SK-N-SH treated with all-trans-retinoic acid at 6 μM for 48 hours (cell line): ENCODE results near the gene MLANA.

Source experiments
- ATAC-seq: fragments of 200-7000 bp; cut with Tn5 transposase; 3 replicates; pipeline ENCODE4 v1.9.1; 2020; ENCODE audit warnings: mild to moderate bottlenecking, moderate library complexity
- BACH2 ChIP-seq: fragments of 250-450 bp; sonication (Bioruptor Pico); IDR thresholded peaks from 2 replicates; pipeline ENCODE4 v1.9.0; 2021; ENCODE audit warnings: mild to moderate bottlenecking, borderline replicate concordance
- CSDC2 ChIP-seq: fragments of 250-450 bp; sonication (Bioruptor Pico); IDR thresholded peaks from 2 replicates; pipeline ENCODE4 v1.5.0; 2020; ENCODE audit warnings: mild to moderate bottlenecking, moderate library complexity
- ESRRG ChIP-seq: fragments of 250-450 bp; sonication (Bioruptor Pico); IDR thresholded peaks from 2 replicates; pipeline ENCODE4 v1.6.1; 2021; ENCODE audit warnings: mild to moderate bottlenecking
- GLIS3 ChIP-seq: fragments of 250-450 bp; sonication (Bioruptor Pico); IDR thresholded peaks from 2 replicates; pipeline ENCODE4 v1.5.0; 2020; ENCODE audit warnings: mild to moderate bottlenecking, moderate library complexity
- OSR1 ChIP-seq: fragments of 250-450 bp; sonication (Bioruptor Pico); IDR thresholded peaks from 2 replicates; pipeline ENCODE4 v1.8.0; 2022; ENCODE audit warnings: moderate library complexity, mild to moderate bottlenecking, inconsistent platforms
- POU6F1 ChIP-seq: fragments of 250-450 bp; sonication (Bioruptor Pico); IDR thresholded peaks from 2 replicates; pipeline ENCODE4 v1.8.0; 2021; ENCODE audit warnings: low read depth, mild to moderate bottlenecking, moderate library complexity, borderline replicate concordance
- PPARA ChIP-seq: fragments of 250-450 bp; sonication (Bioruptor Pico); IDR thresholded peaks from 2 replicates; pipeline ENCODE4 v1.5.0; 2020; ENCODE audit warnings: mild to moderate bottlenecking, borderline replicate concordance
- RARB ChIP-seq: fragments of 250-450 bp; sonication (Bioruptor Pico); IDR thresholded peaks from 2 replicates; pipeline ENCODE4 v1.8.0; 2021; ENCODE audit warnings: mild to moderate bottlenecking, moderate library complexity
- SNAI2 ChIP-seq: fragments of 250-450 bp; sonication (Bioruptor Pico); IDR thresholded peaks from 2 replicates; pipeline ENCODE4 v1.5.0; 2020; ENCODE audit warnings: mild to moderate bottlenecking, moderate library complexity
- TCF4 ChIP-seq: fragments of 250-450 bp; sonication (Bioruptor Pico); IDR thresholded peaks from 2 replicates; pipeline ENCODE4 v1.8.0; 2021; ENCODE audit warnings: mild to moderate bottlenecking, moderate library complexity, borderline replicate concordance
- TOX ChIP-seq: fragments of 250-450 bp; sonication (Bioruptor Pico); IDR thresholded peaks from 2 replicates; pipeline ENCODE4 v1.8.0; 2021; ENCODE audit warnings: mild to moderate bottlenecking, moderate library complexity, borderline replicate concordance
- ZC3H10 ChIP-seq: fragments of 250-450 bp; sonication (Bioruptor Pico); IDR thresholded peaks from 2 replicates; pipeline ENCODE4 v1.5.1; 2021; ENCODE audit warnings: mild to moderate bottlenecking, moderate library complexity
- ZFP3 ChIP-seq: fragments of 250-450 bp; sonication (Bioruptor Pico); IDR thresholded peaks from 2 replicates; pipeline ENCODE4 v1.5.0; 2020; ENCODE audit warnings: mild to moderate bottlenecking, moderate library complexity
- ZFP30 ChIP-seq: fragments of 450-650 bp; formaldehyde crosslinking; IDR thresholded peaks from 2 replicates; pipeline ENCODE4 v1.5.0; 2022; ENCODE audit warnings: mild to moderate bottlenecking, moderate library complexity
- ZNF565 ChIP-seq: fragments of 450-650 bp; formaldehyde crosslinking; conservative IDR thresholded peaks from 2 replicates; pipeline ENCODE4 v1.5.0; 2020; ENCODE audit warnings: low read depth, mild to moderate bottlenecking, moderate library complexity
- ZNF70 ChIP-seq: fragments of 450-650 bp; formaldehyde crosslinking; IDR thresholded peaks from 2 replicates; pipeline ENCODE4 v1.5.0; 2020; ENCODE audit warnings: mild to moderate bottlenecking, moderate library complexity
- TF ChIP-seq, protein P1 (sequence below): fragments of 250-450 bp; sonication (Bioruptor Pico); IDR thresholded peaks from 2 replicates; pipeline ENCODE4 v1.5.1; 2020; ENCODE audit warnings: low read depth, mild to moderate bottlenecking, moderate library complexity
- TF ChIP-seq, protein P2 (sequence below): fragments of 250-450 bp; sonication (Bioruptor Pico); IDR thresholded peaks from 2 replicates; pipeline ENCODE4 v1.8.0; 2020; ENCODE audit warnings: mild to moderate bottlenecking, moderate library complexity, borderline replicate concordance
- TF ChIP-seq, protein P3 (sequence below): fragments of 250-450 bp; sonication (Bioruptor Pico); IDR thresholded peaks from 2 replicates; pipeline ENCODE4 v1.5.1; 2021; ENCODE audit warnings: mild to moderate bottlenecking, moderate library complexity

MLANA gene

DNA sequence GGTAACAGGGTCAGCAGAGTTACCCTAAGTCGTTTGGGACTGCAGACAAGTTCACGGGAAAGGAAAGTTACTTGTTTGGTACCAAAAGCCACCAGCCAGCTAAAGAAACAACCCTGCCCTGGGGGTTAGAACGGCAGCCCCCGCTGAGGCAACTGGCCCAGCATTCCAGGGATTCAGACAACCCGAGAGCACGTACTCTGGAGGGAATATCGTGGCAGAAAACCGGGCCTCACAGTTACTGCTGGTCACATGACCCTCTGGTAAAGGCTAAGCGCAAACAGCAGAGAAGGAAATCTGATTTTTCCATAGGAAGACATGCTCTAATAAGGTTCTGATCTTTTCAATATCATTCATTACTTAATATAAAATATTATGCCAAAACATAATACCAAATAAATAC is 22.5 kb upstream of the MLANA start:
- TF ChIP-seq ZNF565 (CRISPR knock-in tag) (no peak), ZFP30 (CRISPR knock-in tag) (no peak), CSDC2 (CRISPR knock-in tag) (no peak)
- TF ChIP-seq, protein P1, sequence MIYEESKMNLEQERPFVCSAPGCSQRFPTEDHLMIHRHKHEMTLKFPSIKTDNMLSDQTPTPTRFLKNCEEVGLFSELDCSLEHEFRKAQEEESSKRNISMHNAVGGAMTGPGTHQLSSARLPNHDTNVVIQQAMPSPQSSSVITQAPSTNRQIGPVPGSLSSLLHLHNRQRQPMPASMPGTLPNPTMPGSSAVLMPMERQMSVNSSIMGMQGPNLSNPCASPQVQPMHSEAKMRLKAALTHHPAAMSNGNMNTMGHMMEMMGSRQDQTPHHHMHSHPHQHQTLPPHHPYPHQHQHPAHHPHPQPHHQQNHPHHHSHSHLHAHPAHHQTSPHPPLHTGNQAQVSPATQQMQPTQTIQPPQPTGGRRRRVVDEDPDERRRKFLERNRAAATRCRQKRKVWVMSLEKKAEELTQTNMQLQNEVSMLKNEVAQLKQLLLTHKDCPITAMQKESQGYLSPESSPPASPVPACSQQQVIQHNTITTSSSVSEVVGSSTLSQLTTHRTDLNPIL (CRISPR knock-in tag): no peak
- ATAC-seq: no peak

GRCh38 chr9:5869315-5870019 is 21.2 kb upstream of the MLANA start:
- TF ChIP-seq CSDC2 (CRISPR knock-in tag) (no peak), RARB (CRISPR knock-in tag) (no peak), SNAI2 (no peak), POU6F1 (CRISPR knock-in tag) (no peak), PPARA (CRISPR knock-in tag) (no peak), ZC3H10 (CRISPR knock-in tag) (no peak), OSR1 (no peak)
- ATAC-seq: no peak

GRCh38 chr9:5870020-5870339 is 20.7 kb upstream of the MLANA start:
- TF ChIP-seq ZNF70 (CRISPR knock-in tag) (no peak), CSDC2 (CRISPR knock-in tag) (no peak), POU6F1 (CRISPR knock-in tag) (no peak)
- TF ChIP-seq, protein P1 (CRISPR knock-in tag): no peak
- no peak for ATAC-seq

DNA sequence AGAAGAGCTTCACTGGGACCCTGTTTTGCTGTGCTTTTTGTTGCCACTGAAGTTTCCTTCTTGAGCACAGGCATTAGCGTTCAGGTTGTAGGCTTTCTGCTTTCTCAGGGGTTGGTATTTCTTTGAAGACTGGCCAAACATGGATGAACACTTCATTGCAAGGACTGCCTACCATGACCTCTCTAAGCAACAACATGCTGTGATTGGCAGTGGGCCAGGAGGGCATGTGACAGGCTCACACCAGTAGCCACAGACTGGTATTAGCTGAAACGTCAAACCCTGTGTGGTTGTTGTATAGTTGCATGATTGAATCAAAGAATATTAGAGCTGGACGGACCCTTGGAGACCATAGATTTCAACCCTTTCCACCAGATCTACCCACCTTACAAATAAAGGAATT is 20.0 kb upstream of the MLANA start:
- TF ChIP-seq SNAI2: no peak
- TF ChIP-seq ZC3H10 (CRISPR knock-in tag): no peak
- TF ChIP-seq GLIS3 (CRISPR knock-in tag): no peak
- TF ChIP-seq ESRRG (CRISPR knock-in tag): no peak
- TF ChIP-seq, protein P2, sequence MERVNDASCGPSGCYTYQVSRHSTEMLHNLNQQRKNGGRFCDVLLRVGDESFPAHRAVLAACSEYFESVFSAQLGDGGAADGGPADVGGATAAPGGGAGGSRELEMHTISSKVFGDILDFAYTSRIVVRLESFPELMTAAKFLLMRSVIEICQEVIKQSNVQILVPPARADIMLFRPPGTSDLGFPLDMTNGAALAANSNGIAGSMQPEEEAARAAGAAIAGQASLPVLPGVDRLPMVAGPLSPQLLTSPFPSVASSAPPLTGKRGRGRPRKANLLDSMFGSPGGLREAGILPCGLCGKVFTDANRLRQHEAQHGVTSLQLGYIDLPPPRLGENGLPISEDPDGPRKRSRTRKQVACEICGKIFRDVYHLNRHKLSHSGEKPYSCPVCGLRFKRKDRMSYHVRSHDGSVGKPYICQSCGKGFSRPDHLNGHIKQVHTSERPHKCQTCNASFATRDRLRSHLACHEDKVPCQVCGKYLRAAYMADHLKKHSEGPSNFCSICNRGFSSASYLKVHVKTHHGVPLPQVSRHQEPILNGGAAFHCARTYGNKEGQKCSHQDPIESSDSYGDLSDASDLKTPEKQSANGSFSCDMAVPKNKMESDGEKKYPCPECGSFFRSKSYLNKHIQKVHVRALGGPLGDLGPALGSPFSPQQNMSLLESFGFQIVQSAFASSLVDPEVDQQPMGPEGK: no peak
- TF ChIP-seq BACH2 (CRISPR knock-in tag): no peak
- no peak for TF ChIP-seq TCF4 (CRISPR knock-in tag)
- TF ChIP-seq OSR1: no peak
- ATAC-seq: no peak

- 0 out of 3 replicates have a peak, but pooled peaks have one; percentile 28 for ATAC-seq
- TF ChIP-seq, protein P2: no peak
- TF ChIP-seq, protein P1 (CRISPR knock-in tag): no peak
- TF ChIP-seq, protein P3, sequence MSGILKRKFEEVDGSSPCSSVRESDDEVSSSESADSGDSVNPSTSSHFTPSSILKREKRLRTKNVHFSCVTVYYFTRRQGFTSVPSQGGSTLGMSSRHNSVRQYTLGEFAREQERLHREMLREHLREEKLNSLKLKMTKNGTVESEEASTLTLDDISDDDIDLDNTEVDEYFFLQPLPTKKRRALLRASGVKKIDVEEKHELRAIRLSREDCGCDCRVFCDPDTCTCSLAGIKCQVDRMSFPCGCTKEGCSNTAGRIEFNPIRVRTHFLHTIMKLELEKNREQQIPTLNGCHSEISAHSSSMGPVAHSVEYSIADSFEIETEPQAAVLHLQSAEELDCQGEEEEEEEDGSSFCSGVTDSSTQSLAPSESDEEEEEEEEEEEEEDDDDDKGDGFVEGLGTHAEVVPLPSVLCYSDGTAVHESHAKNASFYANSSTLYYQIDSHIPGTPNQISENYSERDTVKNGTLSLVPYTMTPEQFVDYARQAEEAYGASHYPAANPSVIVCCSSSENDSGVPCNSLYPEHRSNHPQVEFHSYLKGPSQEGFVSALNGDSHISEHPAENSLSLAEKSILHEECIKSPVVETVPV (CRISPR knock-in tag): no peak
- TF ChIP-seq ZNF70 (CRISPR knock-in tag): no peak
- no peak for TF ChIP-seq ZC3H10 (CRISPR knock-in tag)
- TF ChIP-seq TOX (CRISPR knock-in tag): no peak
- TF ChIP-seq BACH2 (CRISPR knock-in tag): no peak
- TF ChIP-seq SNAI2: no peak
- TF ChIP-seq ZFP3 (CRISPR knock-in tag): no peak
- no peak for TF ChIP-seq PPARA (CRISPR knock-in tag)
- TF ChIP-seq TCF4 (CRISPR knock-in tag): no peak
- no peak for TF ChIP-seq GLIS3 (CRISPR knock-in tag)
- no peak for TF ChIP-seq CSDC2 (CRISPR knock-in tag)
Measured at GRCh38 chr9:5871785-5872184, 18.9 kb upstream of the MLANA start.
